Measurements from ENCODE around the gene GET3.
"Not testable (repeated sequence)": the region's sequence is repeated elsewhere in the genome, so short reads cannot be mapped to it uniquely, and the experiment has no call there.

Gene GET3

DNA sequence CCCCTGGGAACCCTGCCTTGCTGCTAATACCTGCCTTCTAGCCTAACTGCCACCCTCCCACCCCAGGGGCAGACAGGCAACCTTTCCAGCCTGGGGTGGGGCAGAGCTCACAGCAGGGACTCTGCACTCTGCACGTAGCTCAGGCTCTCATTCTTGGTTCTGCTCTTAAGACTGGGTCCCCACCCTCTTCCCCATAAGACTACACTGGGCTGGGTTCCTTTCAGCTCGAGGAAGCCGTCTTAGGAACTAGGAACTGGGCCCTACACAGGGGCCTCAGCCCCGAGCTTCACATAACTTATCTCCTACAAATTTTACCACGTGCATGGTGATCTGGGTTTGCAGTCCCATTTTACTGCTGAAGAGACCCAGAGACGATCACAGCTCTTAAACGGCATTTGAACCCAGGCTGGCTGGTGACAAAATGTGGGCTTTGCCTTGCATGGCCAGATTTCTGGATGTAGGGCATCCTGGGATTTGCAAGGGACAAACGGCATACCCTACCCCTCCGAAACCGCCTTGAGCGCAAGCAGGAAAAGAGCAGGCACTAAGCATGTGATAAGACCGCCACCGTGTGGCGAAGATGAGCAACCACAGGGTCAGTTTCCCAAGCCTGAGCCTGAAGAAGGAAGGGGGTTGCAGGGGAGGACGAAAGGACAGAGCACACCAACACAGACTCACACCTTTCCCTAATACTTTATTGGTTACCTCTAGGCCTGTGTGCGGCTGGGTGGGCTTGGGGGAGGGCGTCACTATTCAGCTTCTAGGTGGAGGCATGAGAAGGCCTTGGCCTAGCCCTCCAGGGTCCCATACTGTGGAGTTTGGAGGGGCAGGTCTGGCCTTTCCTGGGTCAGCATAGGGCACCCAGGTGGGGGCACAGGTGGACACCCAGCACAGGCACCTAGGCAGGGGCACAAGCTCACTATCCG lies 59.1 kb downstream of the GET3 start:
- no peak overlapping the region for H3K9ac ChIP-seq
- no peak overlapping the region for H3K4me3 ChIP-seq (IDR thresholded peaks at IDR 0.05; ENCODE audit: insufficient read depth, low read depth, low read length)
- TF ChIP-seq, protein P1, sequence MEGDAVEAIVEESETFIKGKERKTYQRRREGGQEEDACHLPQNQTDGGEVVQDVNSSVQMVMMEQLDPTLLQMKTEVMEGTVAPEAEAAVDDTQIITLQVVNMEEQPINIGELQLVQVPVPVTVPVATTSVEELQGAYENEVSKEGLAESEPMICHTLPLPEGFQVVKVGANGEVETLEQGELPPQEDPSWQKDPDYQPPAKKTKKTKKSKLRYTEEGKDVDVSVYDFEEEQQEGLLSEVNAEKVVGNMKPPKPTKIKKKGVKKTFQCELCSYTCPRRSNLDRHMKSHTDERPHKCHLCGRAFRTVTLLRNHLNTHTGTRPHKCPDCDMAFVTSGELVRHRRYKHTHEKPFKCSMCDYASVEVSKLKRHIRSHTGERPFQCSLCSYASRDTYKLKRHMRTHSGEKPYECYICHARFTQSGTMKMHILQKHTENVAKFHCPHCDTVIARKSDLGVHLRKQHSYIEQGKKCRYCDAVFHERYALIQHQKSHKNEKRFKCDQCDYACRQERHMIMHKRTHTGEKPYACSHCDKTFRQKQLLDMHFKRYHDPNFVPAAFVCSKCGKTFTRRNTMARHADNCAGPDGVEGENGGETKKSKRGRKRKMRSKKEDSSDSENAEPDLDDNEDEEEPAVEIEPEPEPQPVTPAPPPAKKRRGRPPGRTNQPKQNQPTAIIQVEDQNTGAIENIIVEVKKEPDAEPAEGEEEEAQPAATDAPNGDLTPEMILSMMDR (conservative IDR thresholded peaks at IDR 0.05; ENCODE audit: low read depth, low read length): peak; percentile 89
- peak overlapping the region; percentile 66; the same call in 1 of the 2 replicates for H2AFZ ChIP-seq (ENCODE audit: low read depth)
- no peaks in the 10 kb centered on the region for H4K20me1 ChIP-seq (ENCODE audit: insufficient read depth)
- no peaks in the 10 kb centered on the region for H3K36me3 ChIP-seq (ENCODE audit: insufficient read depth)
- H3K27ac ChIP-seq: no peak overlapping the region
- H3K79me2 ChIP-seq (ENCODE audit: insufficient read depth, low read depth): peaks cover 19% of the 10 kb centered on the region
- H3K27me3 ChIP-seq (ENCODE audit: insufficient read depth, low read depth): peaks cover 1% of the 10 kb centered on the region; the same call in 1 of the 2 replicates
- H3K4me2 ChIP-seq: peak overlapping the region; percentile 53
- peaks cover 22% of the 10 kb centered on the region for H3K4me1 ChIP-seq (ENCODE audit: low read depth, poor library complexity, severe bottlenecking)

DNA sequence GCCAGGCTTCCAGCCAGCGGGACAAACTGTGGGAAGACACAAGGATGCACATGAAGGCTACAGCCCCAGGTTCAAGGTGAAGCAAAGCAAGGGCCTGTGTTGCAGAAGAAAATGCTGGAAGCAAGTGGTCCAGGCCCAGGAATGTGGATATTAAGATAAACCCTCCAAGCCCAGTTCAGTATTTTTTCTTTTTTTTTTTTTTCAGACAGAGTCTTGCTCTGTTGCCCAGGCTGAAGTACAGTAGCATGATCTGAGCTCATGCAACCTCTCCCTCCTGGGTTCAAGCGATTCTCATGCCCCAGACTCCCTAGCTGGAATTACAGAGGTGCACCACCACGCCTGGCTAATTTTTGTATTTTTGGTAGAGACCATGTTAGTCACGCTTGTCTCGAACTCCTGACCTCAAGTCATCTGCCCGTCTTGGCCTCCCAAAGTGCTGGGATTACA lies 59.9 kb downstream of the GET3 start:
- Histone ChIP-seq H4K20me1 (ENCODE audit: insufficient read depth) (no peaks in the 10 kb centered on the region), H3K4me2 (no peak overlapping the region), H3K9ac (no peak overlapping the region), H3K36me3 (ENCODE audit: insufficient read depth) (no peaks in the 10 kb centered on the region), H3K27ac (no peak overlapping the region), H3K27me3 (ENCODE audit: insufficient read depth, low read depth) (peaks cover 7% of the 10 kb centered on the region), H3K79me2 (ENCODE audit: insufficient read depth, low read depth) (peaks cover 12% of the 10 kb centered on the region), H3K4me1 (ENCODE audit: low read depth, poor library complexity, severe bottlenecking) (peaks cover 22% of the 10 kb centered on the region), H3K4me3 (IDR thresholded peaks at IDR 0.05; ENCODE audit: insufficient read depth, low read depth, low read length) (no peak overlapping the region), H2AFZ (ENCODE audit: low read depth) (no peak overlapping the region)
- TF ChIP-seq, protein P1 (conservative IDR thresholded peaks at IDR 0.05; ENCODE audit: low read depth, low read length): no peak

DNA sequence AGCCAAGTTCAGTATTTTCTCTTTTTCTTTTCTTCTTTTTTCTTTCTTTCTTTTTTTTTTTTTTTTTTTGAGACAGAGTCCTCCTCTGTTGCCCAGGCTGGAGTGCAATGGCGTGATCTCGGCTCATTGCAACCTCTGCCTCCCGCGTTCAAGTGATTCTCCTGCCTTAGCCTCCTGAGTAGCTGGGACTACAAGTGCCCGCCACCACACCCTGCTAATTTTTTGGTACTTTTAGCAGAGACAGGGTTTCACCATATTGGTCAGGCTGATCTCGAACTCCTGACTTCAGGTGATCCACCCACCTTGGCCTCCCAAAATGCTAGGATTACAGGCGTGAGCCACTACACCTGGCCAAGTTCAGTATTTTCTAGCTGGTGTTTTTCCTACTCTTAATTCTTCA lies 60.3 kb downstream of the GET3 start:
- Histone ChIP-seq H3K4me1 (ENCODE audit: low read depth, poor library complexity, severe bottlenecking) (peaks cover 22% of the 10 kb centered on the region), H3K27me3 (ENCODE audit: insufficient read depth, low read depth) (peaks cover 10% of the 10 kb centered on the region)
- H3K79me2 ChIP-seq (ENCODE audit: insufficient read depth, low read depth); H3K4me2 ChIP-seq; H2AFZ ChIP-seq (ENCODE audit: low read depth); H4K20me1 ChIP-seq (ENCODE audit: insufficient read depth); H3K36me3 ChIP-seq (ENCODE audit: insufficient read depth); H3K27ac ChIP-seq; H3K9ac ChIP-seq; H3K4me3 ChIP-seq (IDR thresholded peaks at IDR 0.05; ENCODE audit: insufficient read depth, low read depth, low read length): not testable (repeated sequence)
